WTC11 (cell line): ENCODE measurements around the gene NALCN. TPM values are rescaled to one million over a fixed set of nuclear protein-coding genes. Genes with fewer than 3 reads are reported as not detected.

Experiments used
- ATAC-seq: fragments of 200-7000 bp; cut with Tn5 transposase; 2 replicates; pipeline ENCODE4 v1.10.0; 2021; ENCODE audit warnings: mild to moderate bottlenecking, moderate library complexity
- CTCF ChIA-PET: fragments of 300-600 bp; sonication (Branson Sonifier 250); formaldehyde crosslinking; loops from one replicate; lab custom pipeline; 2021; ENCODE audit warnings: antibody characterized with exemption; lab: Charles Lee
- POLR2A ChIA-PET: fragments of 350-600 bp; sonication (Branson Sonifier 250); formaldehyde crosslinking; loops from one replicate; lab custom pipeline; 2021; ENCODE audit warnings: antibody characterized with exemption; lab: Charles Lee
- DNase-seq: peaks from one replicate; pipeline ENCODE4 v3.0.0; 2021; ENCODE audit warnings: low spot score
- H3K27ac Mint-ChIP-seq: 2 replicates; pipeline ENCODE4 v1.8.0; 2021; ENCODE audit warnings: mixed read lengths
- H3K27me3 Mint-ChIP-seq: 2 replicates; pipeline ENCODE4 v1.8.0; 2021; ENCODE audit warnings: low read depth, mild to moderate bottlenecking, moderate library complexity, mixed read lengths
- H3K36me3 Mint-ChIP-seq: 2 replicates; pipeline ENCODE4 v1.8.0; 2021; ENCODE audit warnings: mixed read lengths
- H3K4me1 Mint-ChIP-seq: 2 replicates; pipeline ENCODE4 v1.8.0; 2022; ENCODE audit warnings: mixed read lengths
- H3K4me3 Mint-ChIP-seq: 2 replicates; pipeline ENCODE4 v1.8.0; 2021; ENCODE audit warnings: mild to moderate bottlenecking, moderate library complexity, mixed read lengths
- H3K9me3 Mint-ChIP-seq: 2 replicates; pipeline ENCODE4 v1.8.0; 2021; ENCODE audit warnings: mixed read lengths
- CREB1 ChIP-seq: sonication (generic); formaldehyde crosslinking; IDR thresholded peaks from 2 replicates; pipeline ENCODE4 v1.8.0; 2023; ENCODE audit warnings: mild to moderate bottlenecking, missing genetic modification reagents
- EMX1 ChIP-seq: fragments of 250-450 bp; sonication (Bioruptor Pico); IDR thresholded peaks from 2 replicates; pipeline ENCODE4 v1.8.0; 2021; ENCODE audit warnings: mild to moderate bottlenecking
- ESRRA ChIP-seq: sonication (generic); formaldehyde crosslinking; IDR thresholded peaks from 2 replicates; pipeline ENCODE4 v1.8.1; 2022; ENCODE audit warnings: mild to moderate bottlenecking, missing genetic modification reagents, borderline replicate concordance
- FOXK1 ChIP-seq: sonication (generic); formaldehyde crosslinking; IDR thresholded peaks from 2 replicates; pipeline ENCODE4 v1.8.0; 2022; ENCODE audit warnings: mild to moderate bottlenecking, moderate library complexity, missing genetic modification reagents
- GABPB1 ChIP-seq: sonication (generic); formaldehyde crosslinking; IDR thresholded peaks from 2 replicates; pipeline ENCODE4 v1.8.1; 2023; ENCODE audit warnings: mild to moderate bottlenecking, missing genetic modification reagents
- GRHL2 ChIP-seq: fragments of 250-450 bp; sonication (Bioruptor Pico); IDR thresholded peaks from 2 replicates; pipeline ENCODE4 v1.8.0; 2022; ENCODE audit warnings: mild to moderate bottlenecking, moderate library complexity; ENCODE audit not compliant: insufficient replicate concordance, severe bottlenecking
- GTF2I ChIP-seq: fragments of 250-450 bp; sonication (Bioruptor Pico); conservative IDR thresholded peaks from 2 replicates; pipeline ENCODE4 v1.4.0; 2021; ENCODE audit warnings: mild to moderate bottlenecking
- IRF2 ChIP-seq: sonication (generic); formaldehyde crosslinking; IDR thresholded peaks from 2 replicates; pipeline ENCODE4 v1.8.0; 2022; ENCODE audit warnings: low read depth, missing genetic modification reagents, borderline replicate concordance
- KAT7 ChIP-seq: sonication (generic); formaldehyde crosslinking; IDR thresholded peaks from 2 replicates; pipeline ENCODE4 v1.8.1; 2023; ENCODE audit warnings: missing genetic modification reagents, mild to moderate bottlenecking, borderline replicate concordance
- MLX ChIP-seq: sonication (generic); formaldehyde crosslinking; IDR thresholded peaks from 2 replicates; pipeline ENCODE4 v1.8.1; 2023; ENCODE audit warnings: mild to moderate bottlenecking, missing genetic modification reagents, moderate library complexity
- NFE2L1 ChIP-seq: sonication (generic); formaldehyde crosslinking; IDR thresholded peaks from 2 replicates; pipeline ENCODE4 v1.8.1; 2023; ENCODE audit warnings: missing genetic modification reagents
- NFYB ChIP-seq: sonication (generic); formaldehyde crosslinking; conservative IDR thresholded peaks from 2 replicates; pipeline ENCODE4 v1.8.0; 2022; ENCODE audit warnings: low read depth, missing genetic modification reagents
- NR1H2 ChIP-seq: sonication (generic); formaldehyde crosslinking; IDR thresholded peaks from 2 replicates; pipeline ENCODE4 v1.9.0; 2021; ENCODE audit warnings: mild to moderate bottlenecking, moderate library complexity, missing genetic modification reagents
- NR2C2 ChIP-seq: sonication (generic); formaldehyde crosslinking; IDR thresholded peaks from 2 replicates; pipeline ENCODE4 v1.8.0; 2022; ENCODE audit warnings: mild to moderate bottlenecking, missing genetic modification reagents
- NR3C1 ChIP-seq: sonication (generic); formaldehyde crosslinking; conservative IDR thresholded peaks from 2 replicates; pipeline ENCODE4 v1.8.1; 2023; ENCODE audit warnings: low read depth, mild to moderate bottlenecking, missing genetic modification reagents
- PRRX2 ChIP-seq: fragments of 250-450 bp; sonication (Bioruptor Pico); IDR thresholded peaks from 2 replicates; pipeline ENCODE4 v1.8.0; 2021; ENCODE audit warnings: mild to moderate bottlenecking
- TCF7 ChIP-seq: sonication (generic); formaldehyde crosslinking; IDR thresholded peaks from 2 replicates; pipeline ENCODE4 v1.8.0; 2022; ENCODE audit warnings: mild to moderate bottlenecking, low read depth, missing genetic modification reagents, moderate library complexity
- TEAD4 ChIP-seq: sonication (generic); formaldehyde crosslinking; IDR thresholded peaks from 2 replicates; pipeline ENCODE4 v1.8.0; 2022; ENCODE audit warnings: mild to moderate bottlenecking, missing genetic modification reagents
- ZBTB43 ChIP-seq: sonication (generic); formaldehyde crosslinking; IDR thresholded peaks from 2 replicates; pipeline ENCODE4 v1.8.1; 2023; ENCODE audit warnings: mild to moderate bottlenecking, missing genetic modification reagents
- ZNF232 ChIP-seq: sonication (generic); formaldehyde crosslinking; IDR thresholded peaks from 2 replicates; pipeline ENCODE4 v1.8.0; 2022; ENCODE audit warnings: mild to moderate bottlenecking, missing genetic modification reagents
- ZNF263 ChIP-seq: sonication (generic); formaldehyde crosslinking; IDR thresholded peaks from 2 replicates; pipeline ENCODE4 v1.8.1; 2022; ENCODE audit warnings: low read depth, mild to moderate bottlenecking, moderate library complexity, missing genetic modification reagents
- ZNF317 ChIP-seq: sonication (generic); formaldehyde crosslinking; IDR thresholded peaks from 2 replicates; pipeline ENCODE4 v1.8.1; 2023; ENCODE audit warnings: low read depth, mild to moderate bottlenecking, moderate library complexity, missing genetic modification reagents, borderline replicate concordance
- ZNF396 ChIP-seq: fragments of 250-450 bp; sonication (Bioruptor Pico); IDR thresholded peaks from 2 replicates; pipeline ENCODE4 v1.8.0; 2021; ENCODE audit warnings: mild to moderate bottlenecking, moderate library complexity, borderline replicate concordance
- ZNF532 ChIP-seq: fragments of 250-450 bp; sonication (Bioruptor Pico); IDR thresholded peaks from 2 replicates; pipeline ENCODE4 v1.9.0; 2021; ENCODE audit warnings: mild to moderate bottlenecking, borderline replicate concordance
- total RNA-seq: library from RNA; stranded (reverse); gene quantifications from 3 replicates; pipeline ENCODE4 v1.2.3, GENCODE V29; 2021
- TF ChIP-seq, protein P1 (sequence below): sonication (generic); formaldehyde crosslinking; IDR thresholded peaks from 2 replicates; pipeline ENCODE4 v1.8.1; 2023; ENCODE audit warnings: mild to moderate bottlenecking, missing genetic modification reagents, moderate library complexity
- TF ChIP-seq, protein P2 (sequence below): fragments of 250-450 bp; sonication (Bioruptor Pico); conservative IDR thresholded peaks from 2 replicates; pipeline ENCODE4 v1.9.0; 2021; ENCODE audit warnings: mild to moderate bottlenecking
- TF ChIP-seq, protein P3 (sequence below): fragments of 250-450 bp; sonication (Bioruptor Pico); IDR thresholded peaks from 2 replicates; pipeline ENCODE4 v2.1.2; 2022; ENCODE audit warnings: mild to moderate bottlenecking, moderate library complexity

The NALCN gene
- total RNA-seq, 1 experiment from 2014 or later = 0.33 TPM

DNA sequence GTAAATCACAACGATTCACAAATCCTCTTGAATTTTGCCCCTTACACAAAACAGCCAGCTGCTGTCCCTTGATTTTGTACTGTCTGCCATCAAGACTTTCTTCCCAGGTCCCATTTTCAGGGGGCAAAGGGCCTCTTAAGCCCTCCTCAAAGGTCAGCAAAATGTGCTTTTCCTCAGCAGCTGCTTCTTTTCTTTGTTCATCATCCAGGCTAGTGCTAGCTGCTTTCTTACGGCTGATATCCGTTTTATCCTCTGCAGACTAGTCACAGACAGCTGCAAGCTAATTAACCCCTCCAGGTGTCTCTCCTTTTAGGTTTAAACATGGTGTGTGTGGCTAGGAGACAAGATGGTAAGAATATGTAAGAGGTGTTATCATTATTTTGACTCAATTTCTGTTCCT is 90.9 kb downstream of the NALCN start:
- Mint-ChIP-seq H3K4me1 (no peaks in the 10 kb centered on the region; the same call in 1 of the 2 replicates), H3K4me3 (no peak overlapping the region)
- TF ChIP-seq NFYB (CRISPR knock-in tag) (no peak), NR1H2 (CRISPR knock-in tag) (no peak), EMX1 (CRISPR knock-in tag) (no peak), CREB1 (no peak), FOXK1 (no peak), ZNF317 (CRISPR knock-in tag) (no peak), NR3C1 (no peak), TCF7 (CRISPR knock-in tag) (no peak), KAT7 (no peak), ZNF232 (no peak), PRRX2 (CRISPR knock-in tag) (no peak), ZNF396 (CRISPR knock-in tag) (no peak), GTF2I (CRISPR knock-in tag) (no peak), GABPB1 (CRISPR knock-in tag) (no peak), TEAD4 (CRISPR knock-in tag) (no peak), ZNF532 (CRISPR knock-in tag) (no peak)
- TF ChIP-seq, protein P1, sequence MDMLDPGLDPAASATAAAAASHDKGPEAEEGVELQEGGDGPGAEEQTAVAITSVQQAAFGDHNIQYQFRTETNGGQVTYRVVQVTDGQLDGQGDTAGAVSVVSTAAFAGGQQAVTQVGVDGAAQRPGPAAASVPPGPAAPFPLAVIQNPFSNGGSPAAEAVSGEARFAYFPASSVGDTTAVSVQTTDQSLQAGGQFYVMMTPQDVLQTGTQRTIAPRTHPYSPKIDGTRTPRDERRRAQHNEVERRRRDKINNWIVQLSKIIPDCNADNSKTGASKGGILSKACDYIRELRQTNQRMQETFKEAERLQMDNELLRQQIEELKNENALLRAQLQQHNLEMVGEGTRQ (CRISPR knock-in tag) = no peak
- TF ChIP-seq, protein P2, sequence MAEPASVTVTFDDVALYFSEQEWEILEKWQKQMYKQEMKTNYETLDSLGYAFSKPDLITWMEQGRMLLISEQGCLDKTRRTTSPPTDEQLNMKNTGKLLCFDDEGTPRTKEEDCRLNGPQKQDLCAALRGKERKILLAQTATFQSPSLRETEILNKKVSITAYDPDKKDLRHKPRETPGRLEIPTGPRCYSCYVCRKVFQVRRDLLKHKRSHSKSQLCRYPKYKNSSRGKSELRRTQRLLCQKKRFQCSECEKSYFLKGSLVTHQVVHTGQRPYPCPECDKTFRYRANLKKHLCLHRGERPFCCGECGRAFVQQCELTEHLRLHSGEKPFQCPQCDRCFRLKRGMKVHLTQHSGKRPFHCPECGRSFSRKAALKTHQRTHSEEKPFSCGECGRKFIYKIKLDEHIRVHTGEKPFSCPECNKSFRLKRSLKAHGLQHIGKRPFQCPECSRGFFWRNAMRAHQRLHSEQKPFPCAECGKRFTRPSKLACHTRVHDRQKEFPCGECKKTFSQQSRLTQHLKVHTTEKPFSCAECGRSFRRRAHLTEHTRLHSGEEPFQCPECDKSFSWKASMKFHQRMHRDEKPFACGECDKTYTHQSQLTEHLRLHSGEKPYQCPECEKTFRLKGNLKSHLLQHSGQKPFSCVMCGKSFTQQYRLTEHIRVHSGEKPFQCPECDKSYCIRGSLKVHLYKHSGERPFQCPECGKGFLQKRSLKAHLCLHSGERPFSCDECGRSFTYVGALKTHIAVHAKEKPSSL = no peak
- TF ChIP-seq, protein P3, sequence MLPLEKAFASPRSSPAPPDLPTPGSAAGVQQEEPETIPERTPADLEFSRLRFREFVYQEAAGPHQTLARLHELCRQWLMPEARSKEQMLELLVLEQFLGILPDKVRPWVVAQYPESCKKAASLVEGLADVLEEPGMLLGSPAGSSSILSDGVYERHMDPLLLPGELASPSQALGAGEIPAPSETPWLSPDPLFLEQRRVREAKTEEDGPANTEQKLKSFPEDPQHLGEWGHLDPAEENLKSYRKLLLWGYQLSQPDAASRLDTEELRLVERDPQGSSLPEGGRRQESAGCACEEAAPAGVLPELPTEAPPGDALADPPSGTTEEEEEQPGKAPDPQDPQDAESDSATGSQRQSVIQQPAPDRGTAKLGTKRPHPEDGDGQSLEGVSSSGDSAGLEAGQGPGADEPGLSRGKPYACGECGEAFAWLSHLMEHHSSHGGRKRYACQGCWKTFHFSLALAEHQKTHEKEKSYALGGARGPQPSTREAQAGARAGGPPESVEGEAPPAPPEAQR = no peak
- TF ChIP-seq, all 79 proteins: peak for 0
- POLR2A ChIA-PET = no interaction called here
- Mint-ChIP-seq H3K27ac (no peak overlapping the region), H3K36me3 (no peaks in the 10 kb centered on the region), H3K9me3 (no peaks in the 10 kb centered on the region), H3K27me3 (no peaks in the 10 kb centered on the region)
- no peak for ATAC-seq
- no peak for DNase-seq
- CTCF ChIA-PET = no interaction called here

- no peak for DNase-seq
- CTCF ChIA-PET = no interaction called here
- POLR2A ChIA-PET = no interaction called here
- Mint-ChIP-seq H3K27ac (no peak overlapping the region), H3K27me3 (no peaks in the 10 kb centered on the region), H3K36me3 (no peaks in the 10 kb centered on the region), H3K9me3 (no peaks in the 10 kb centered on the region), H3K4me1 (no peaks in the 10 kb centered on the region; the same call in 1 of the 2 replicates), H3K4me3 (no peak overlapping the region)
- ATAC-seq = no peak
- no peak for TF ChIP-seq NFE2L1 (CRISPR knock-in tag)
- TF ChIP-seq GRHL2 = no peak
- TF ChIP-seq ESRRA (CRISPR knock-in tag) = no peak
- no peak for TF ChIP-seq ZNF317 (CRISPR knock-in tag)
- no peak for TF ChIP-seq ZBTB43 (CRISPR knock-in tag)
- no peak for TF ChIP-seq IRF2
- no peak for TF ChIP-seq NR2C2 (CRISPR knock-in tag)
- TF ChIP-seq ZNF263 = no peak
- TF ChIP-seq MLX (CRISPR knock-in tag) = no peak
Measured at GRCh38 chr13:101323601-101324000, 92.7 kb downstream of the NALCN start.
